Activated CD8-positive, alpha-beta memory T cell treated with anti-CD3 and anti-CD28 coated beads, Interleukin-2, amount 50 U/mL, for 1 hour (primary cell): ENCODE results near the gene STEEP1.

Experiments
- DNase-seq: peaks from one replicate; pipeline ENCODE4 v3.0.0-alpha.2; 2020; ENCODE audit errors: extremely low read depth

The STEEP1 gene

GRCh38 chrX:119565107-119565663, at the start of gene STEEP1:
TSS of gene STEEP1 (minus strand) at chrX:119565409. CDS start at chrX:119565355, 54 bp downstream.
- peak; percentile 71 for DNase-seq

- DNase-seq, result no peak
Measured at GRCh38 chrX:119614776-119615175, 49.6 kb upstream of the STEEP1 start.

- no peak for DNase-seq
Measured at GRCh38 chrX:119607018-119607389, 41.8 kb upstream of the STEEP1 start.

- DNase-seq, result peak; percentile 84
Measured at GRCh38 chrX:119606280-119607017, 41.2 kb upstream of the STEEP1 start, which contains the start of gene NKRF. TSS of gene NKRF (minus strand) at chrX:119606424.

- peak; percentile 13 for DNase-seq
Measured at GRCh38 chrX:119605464-119606279, 40.5 kb upstream of the STEEP1 start.

GRCh38 chrX:119604766-119605463, 39.7 kb upstream of the STEEP1 start:
- DNase-seq, result no peak

GRCh38 chrX:119602701-119603255, 37.6 kb upstream of the STEEP1 start:
- no peak for DNase-seq

GRCh38 chrX:119589810-119590209, 24.6 kb upstream of the STEEP1 start:
- no peak for DNase-seq

- DNase-seq, result no peak
Measured at GRCh38 chrX:119583431-119584059, 18.3 kb upstream of the STEEP1 start.

- DNase-seq, result no peak
Measured at GRCh38 chrX:119579414-119579813, 14.2 kb upstream of the STEEP1 start.

- DNase-seq, result peak; percentile 75
Measured at GRCh38 chrX:119574394-119575266, 9.4 kb upstream of the STEEP1 start, which contains the start of gene UBE2A. TSS of gene UBE2A (plus strand) at chrX:119574563. CDS start at chrX:119574712, 149 bp downstream.

GRCh38 chrX:119573840-119574393, 8.7 kb upstream of the STEEP1 start:
- DNase-seq, result no peak

GRCh38 chrX:119573222-119573621, 8.0 kb upstream of the STEEP1 start:
- DNase-seq, result no peak

GRCh38 chrX:119570351-119570835, 5.2 kb upstream of the STEEP1 start:
- no peak for DNase-seq

GRCh38 chrX:119552508-119552907, 12.7 kb downstream of the STEEP1 start:
- DNase-seq, result no peak

GRCh38 chrX:119549327-119550016, 15.7 kb downstream of the STEEP1 start:
- DNase-seq, result no peak

GRCh38 chrX:119541188-119541587, 24.0 kb downstream of the STEEP1 start:
- no peak for DNase-seq

- no peak for DNase-seq
Measured at GRCh38 chrX:119539872-119540271, 25.3 kb downstream of the STEEP1 start.

- DNase-seq, result no peak
Measured at GRCh38 chrX:119537487-119537886, 27.7 kb downstream of the STEEP1 start.
